Measurements from ENCODE around the gene MTM1.

DNA sequence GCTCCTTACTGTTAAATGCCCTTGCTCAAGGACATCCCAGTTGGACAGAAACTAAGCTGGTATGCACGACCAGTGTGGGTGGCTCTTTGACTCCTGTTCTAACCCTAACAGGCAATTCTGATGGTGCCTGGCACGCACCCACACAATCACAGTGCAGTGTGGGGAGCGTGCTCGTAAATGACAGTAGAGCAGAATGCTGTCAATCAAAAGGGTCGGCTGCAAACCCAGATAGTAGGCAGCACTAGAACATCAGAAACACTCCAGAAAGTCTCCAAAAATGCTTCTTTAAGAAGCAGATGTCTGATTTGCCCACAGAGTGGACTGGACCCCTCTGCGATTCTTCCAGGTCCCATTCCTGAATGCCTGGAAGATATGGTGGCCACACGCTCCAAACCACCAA, 37.6 kb upstream of the MTM1 start:
- TF ChIP-seq, protein P1, sequence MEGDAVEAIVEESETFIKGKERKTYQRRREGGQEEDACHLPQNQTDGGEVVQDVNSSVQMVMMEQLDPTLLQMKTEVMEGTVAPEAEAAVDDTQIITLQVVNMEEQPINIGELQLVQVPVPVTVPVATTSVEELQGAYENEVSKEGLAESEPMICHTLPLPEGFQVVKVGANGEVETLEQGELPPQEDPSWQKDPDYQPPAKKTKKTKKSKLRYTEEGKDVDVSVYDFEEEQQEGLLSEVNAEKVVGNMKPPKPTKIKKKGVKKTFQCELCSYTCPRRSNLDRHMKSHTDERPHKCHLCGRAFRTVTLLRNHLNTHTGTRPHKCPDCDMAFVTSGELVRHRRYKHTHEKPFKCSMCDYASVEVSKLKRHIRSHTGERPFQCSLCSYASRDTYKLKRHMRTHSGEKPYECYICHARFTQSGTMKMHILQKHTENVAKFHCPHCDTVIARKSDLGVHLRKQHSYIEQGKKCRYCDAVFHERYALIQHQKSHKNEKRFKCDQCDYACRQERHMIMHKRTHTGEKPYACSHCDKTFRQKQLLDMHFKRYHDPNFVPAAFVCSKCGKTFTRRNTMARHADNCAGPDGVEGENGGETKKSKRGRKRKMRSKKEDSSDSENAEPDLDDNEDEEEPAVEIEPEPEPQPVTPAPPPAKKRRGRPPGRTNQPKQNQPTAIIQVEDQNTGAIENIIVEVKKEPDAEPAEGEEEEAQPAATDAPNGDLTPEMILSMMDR (IDR thresholded peaks at IDR 0.05; ENCODE audit: low read depth, low read length), result no peak
- TF ChIP-seq EZH2phosphoT487 (IDR thresholded peaks at IDR 0.05; ENCODE audit: low read depth), result no peak

Measured in OCI-LY3 (cell line).